Limb (tissue), 2 donors: ENCODE data around the gene DMC1.

Experiments
- DNase-seq, 2 donors: peaks; one replicate each; pipeline ENCODE4 v3.0.0-alpha.2; 2016; ENCODE audit errors: extremely low spot score in 2 of 2

The DMC1 gene

GRCh38 chr22:38567531-38568285 is 2.3 kb downstream of the DMC1 start:
- peak in 1 of 2 donors; percentile 17 for DNase-seq

DNA sequence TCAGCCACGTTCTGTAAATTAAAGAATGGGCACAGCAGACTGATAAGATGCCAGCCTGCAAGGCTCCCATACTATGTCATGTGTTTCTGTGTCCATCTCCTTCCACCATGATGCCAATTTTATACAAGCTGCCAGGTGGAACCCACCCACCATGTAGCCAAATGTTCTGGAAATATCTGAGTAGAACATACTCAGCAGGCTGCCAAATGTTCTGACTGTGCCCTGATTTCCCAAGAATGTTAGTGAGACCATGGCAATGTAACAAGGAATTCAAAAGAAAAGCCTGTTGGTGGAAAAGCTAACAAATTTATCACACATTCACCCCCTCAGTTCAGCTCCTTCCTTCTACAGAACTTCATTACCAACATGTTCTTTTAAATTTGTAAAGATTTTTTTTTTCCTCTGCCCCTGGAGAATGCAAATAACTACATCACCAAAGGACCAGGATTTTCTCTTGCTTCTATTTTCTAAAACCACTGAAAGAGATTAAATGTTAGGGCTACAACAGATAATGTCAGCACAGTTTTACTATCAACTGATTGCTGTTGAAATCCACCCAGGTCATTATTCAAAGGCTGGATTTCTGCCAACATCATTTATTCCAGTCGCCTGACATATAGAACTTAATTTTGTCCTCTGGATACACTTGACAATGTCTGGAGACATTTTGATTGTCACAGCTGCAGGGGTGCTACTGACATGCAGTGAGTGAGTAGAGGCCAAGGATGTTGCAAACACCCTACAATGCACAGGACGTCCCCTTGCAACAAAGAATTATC is 3.1 kb downstream of the DMC1 start:
- no peak for DNase-seq

- DNase-seq = no peak
Measured at GRCh38 chr22:38565441-38565840, 4.5 kb downstream of the DMC1 start.

GRCh38 chr22:38564669-38565068 is 5.3 kb downstream of the DMC1 start:
- no peak for DNase-seq

DNA sequence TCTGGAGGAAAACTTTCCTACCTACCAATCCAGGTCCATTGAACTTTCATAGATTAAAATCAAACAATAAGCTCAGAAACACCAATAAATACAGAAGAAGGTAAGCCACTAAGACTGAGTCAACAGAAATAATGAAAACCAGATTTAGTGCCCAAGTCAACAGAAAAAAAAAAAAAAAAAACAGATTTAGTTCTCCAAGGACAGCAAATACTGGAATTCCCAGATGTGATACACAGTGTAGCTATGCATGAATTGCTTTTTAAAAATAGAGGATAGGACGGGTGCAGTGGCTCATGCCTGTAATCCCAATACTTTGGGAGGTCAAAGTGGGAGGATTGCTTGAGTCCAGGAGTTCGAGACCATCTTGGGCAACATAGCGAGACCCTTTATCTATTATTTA is 15.7 kb downstream of the DMC1 start:
- DNase-seq = no peak

- DNase-seq = no peak
Measured at GRCh38 chr22:38549101-38549894, 20.7 kb downstream of the DMC1 start.

DNA sequence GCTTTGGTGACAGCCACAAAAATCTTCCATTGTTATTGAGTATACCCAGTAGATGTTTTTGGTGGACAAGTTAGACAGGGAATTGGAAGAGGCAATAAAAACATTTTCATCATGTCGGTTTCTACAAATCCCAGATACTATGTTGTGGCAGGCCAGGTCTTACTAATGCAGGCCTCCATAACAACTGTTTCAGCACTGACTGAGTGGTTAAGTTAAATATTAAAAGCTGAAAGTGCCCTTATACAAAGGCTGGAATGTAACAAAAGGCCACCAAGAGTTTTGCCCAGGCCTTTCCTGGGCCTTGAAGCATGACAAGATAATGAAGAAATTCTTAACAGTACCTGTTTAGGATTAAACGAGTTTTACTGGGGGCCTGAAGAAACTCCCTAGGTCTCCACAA is 29.3 kb downstream of the DMC1 start:
- no peak for DNase-seq

DNA sequence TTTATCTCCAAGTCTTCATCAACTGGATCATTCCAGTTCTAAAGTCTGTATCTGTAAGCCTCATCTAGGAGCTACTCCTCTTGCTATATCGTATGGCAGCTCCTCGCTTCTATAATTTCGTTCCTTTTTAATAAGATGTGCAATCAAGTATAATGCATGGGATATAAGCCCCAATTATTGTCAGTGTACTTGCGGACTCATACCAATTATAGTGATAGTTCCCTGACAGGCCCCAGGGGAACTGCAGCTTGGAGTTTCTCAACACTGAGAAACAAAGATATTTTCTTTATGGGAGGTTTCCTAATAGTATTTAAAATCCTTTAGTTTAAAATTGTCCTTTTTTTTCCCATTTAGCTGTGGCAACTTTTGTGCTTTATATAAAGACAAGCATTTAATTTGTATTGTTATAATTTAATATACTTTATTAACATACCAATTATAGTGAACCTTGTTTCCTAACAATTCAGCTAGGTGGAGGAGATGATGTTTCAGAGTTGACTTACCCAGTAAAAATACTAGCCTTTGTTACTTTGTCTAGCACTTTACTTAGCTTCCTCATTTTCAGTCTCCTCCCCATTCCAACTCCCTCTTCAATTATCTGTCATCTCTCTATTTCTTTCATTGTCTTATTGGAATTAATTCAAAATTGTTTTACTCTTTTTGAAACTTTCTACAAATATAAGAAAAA is 38.6 kb downstream of the DMC1 start:
- no peak for DNase-seq

GRCh38 chr22:38524429-38524828 is 45.6 kb downstream of the DMC1 start:
- no peak for DNase-seq

DNA sequence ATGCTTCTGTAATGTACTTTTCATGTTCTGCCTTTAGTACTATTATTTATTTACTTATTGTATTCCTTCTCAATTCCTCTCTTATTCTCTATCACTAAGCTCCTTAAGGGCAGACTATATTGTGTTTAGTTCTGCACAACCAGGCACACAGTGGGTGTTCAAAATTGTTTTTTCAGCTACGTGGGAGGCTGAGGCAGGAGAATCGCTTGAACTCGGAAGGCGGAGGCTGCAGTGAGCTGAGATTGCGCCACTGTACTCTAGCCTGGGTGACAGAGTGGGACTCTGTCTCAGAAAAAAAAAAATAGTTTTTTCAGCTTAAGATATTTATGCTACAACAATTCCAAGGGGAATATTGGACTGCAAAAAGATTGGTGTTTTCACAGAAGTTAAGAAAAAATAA is 46.5 kb downstream of the DMC1 start:
- DNase-seq = no peak

DNA sequence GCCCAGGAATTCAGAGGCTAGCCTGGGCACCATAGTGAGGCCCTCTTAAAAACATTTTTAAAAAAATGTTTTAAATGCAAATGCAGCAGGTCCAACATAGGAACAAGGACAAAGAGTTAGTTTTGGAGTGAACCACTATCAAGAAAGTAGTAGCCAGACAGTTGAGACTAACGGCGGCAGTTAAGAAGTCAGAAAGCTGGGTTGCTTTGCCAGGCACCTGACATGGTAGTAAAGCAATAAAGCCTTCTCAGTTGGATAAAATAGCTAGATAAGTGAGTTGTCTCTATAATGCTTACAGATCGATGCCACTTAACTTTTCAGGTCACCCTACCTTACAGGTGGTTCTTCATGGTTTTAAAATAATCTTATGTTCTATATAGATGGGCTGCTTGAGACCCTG is 47.0 kb downstream of the DMC1 start:
- no peak for DNase-seq

GRCh38 chr22:38519453-38520250 is 50.3 kb downstream of the DMC1 start:
- DNase-seq = no peak

- no peak for DNase-seq
Measured at GRCh38 chr22:38518620-38519019, 51.4 kb downstream of the DMC1 start.

DNA sequence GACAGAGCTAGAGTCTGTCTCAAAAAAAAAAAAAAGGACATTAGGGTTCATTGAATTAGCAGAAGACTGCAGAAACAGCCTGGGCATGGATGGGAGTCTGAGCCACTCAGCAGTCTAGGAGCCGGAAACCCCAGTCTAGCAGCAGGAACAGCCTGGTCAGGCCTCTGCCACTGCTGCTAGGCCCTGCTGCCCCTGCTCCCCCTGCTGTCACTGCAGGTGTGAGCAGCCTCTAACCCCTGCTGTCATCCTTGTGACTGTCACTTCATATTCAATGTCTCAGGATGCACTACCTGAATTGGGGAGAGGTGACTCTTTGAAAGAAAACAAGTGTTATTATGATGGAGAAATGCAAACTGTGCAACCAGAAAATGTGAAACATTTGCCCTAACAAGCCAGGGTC is 56.9 kb downstream of the DMC1 start:
- no peak for DNase-seq

DNA sequence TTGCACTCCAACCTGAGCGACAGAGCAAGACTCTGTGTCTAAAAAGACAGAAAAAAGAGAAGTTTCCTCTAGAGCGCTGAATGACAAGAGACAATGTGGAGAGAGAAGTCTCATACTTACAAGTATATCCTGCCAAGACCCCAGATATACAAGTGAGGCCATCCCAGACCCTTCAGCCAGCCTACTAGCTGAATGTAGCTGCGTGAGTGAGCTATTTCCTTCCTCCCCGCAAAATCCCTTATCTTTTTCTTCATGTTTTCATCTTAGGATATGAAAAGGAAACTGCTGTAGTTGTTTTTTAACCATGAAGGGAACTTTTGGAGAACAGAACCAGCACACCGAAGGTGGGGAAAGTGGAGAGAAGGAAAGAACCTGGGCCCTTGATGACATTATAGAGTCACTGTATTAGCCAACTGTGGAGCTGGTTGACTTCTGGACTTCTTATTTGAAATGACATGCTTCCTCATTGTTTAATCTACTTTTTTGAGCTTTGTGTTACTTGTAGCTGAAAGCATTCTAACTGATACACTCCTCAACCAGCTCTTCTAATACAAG is 59.5 kb downstream of the DMC1 start:
- DNase-seq = no peak

- peak; percentile 97 to 99 for DNase-seq
Measured at GRCh38 chr22:38506118-38506962, 63.6 kb downstream of the DMC1 start, which contains the start of gene DDX17. Gene DDX17 (minus strand): TSS chr22:38506311.

DNA sequence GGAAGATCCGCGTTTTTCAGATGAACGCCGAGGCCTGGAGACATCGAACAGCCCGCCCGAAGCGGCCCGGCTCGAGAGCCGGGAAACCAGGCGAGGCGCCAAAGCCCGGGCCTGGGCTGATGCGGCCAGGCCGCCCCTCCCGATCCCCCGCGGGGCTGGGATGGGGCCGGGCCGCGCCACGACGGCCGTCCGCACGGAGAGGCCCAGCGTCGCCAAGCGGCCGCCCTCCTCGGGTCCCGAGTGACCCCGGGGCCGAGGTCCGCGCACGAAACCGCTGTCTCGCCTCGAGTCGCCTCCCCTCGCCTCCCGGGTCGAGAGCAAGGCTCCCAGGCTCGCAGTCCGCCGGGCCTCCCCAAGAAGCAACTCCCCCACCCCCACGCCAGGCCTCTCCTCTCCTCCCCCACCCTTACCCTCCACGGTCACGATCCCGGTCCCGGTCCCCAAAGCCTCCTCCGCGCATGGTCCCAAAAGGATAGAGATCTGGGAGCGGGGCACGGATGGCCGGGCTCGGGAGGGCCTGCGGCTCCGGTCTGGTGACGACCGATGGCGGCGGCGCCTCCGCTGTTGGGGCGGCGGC is 64.4 kb downstream of the DMC1 start:
- no peak for DNase-seq

GRCh38 chr22:38504731-38505540 is 65.0 kb downstream of the DMC1 start:
- DNase-seq = peak in 1 of 2 donors; percentile 55
